ENCODE data around the gene PHYKPL. TPM values are rescaled to one million over a fixed set of nuclear protein-coding genes. Genes with fewer than 3 reads are reported as not detected.

PHYKPL gene
- total and polyA plus RNA-seq, 2 of the 4 experiments (the other 2 are of a cell fraction): 10.0 to 24.5 TPM

DNA sequence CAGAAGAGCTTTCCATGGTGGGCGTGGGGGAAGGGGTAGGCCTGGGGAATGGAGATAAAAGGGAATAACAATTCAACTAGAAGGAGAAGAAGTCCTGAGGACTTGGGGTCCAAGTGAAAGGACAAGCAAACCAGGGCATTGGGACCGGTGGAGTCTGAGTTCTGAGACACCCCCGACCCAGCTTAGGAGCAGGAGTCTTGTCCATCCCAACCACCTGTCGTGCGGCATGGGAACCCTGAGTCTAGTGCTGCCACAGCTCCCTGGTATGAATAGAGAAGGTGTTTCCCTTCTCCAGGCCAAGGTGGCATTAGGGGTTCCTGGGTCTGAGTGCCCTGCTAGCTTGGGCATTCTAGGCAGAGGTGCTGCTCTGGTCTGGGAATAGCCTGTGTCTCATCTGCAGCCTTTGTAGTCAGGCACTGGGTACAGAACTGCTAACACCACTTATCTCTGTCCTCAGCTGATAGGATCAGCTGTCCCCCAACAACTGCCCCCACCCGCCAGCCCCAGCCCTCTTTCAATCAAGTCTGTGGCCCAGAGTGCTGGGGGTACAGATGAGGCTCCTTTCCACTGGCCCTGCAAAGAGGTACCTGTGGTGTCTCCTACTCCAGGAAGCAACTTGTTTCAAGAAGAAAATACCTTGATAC is 18.3 kb downstream of the PHYKPL start:
- POLR2A ChIA-PET (ENCODE audit: unreplicated experiment): interaction anchor here (1.1 kb wide), 1 partner anchor 61 kb away, joined by 3 read pairs; the partner anchor contains the start of gene NHP2
- H2BK120ac ChIP-seq (ENCODE audit: low read depth, low read length): no peak overlapping the region
- no peaks in the 10 kb centered on the region for H3K9me3 ChIP-seq (ENCODE audit: control insufficient read depth, insufficient read depth, low read length)
- no peak overlapping the region for H2BK15ac ChIP-seq (ENCODE audit: low read depth, low read length)
- no peak overlapping the region for H2BK5ac ChIP-seq (ENCODE audit: low read depth, low read length, poor library complexity, severe bottlenecking)
- H2AFZ ChIP-seq (replicated peaks; ENCODE audit: low read length, poor library complexity): no peak overlapping the region
- no TSS peak for BruUV-seq (replicated peaks)
- no peak overlapping the region for H4K91ac ChIP-seq (ENCODE audit: insufficient read depth, low read depth, low read length)
- H4K20me1 ChIP-seq (ENCODE audit: insufficient read depth, low read length): peaks cover 46% of the 10 kb centered on the region
- no peak overlapping the region for H2AK5ac ChIP-seq (ENCODE audit: low read depth, low read length)
- intact Hi-C loops (cut with micrococcal nuclease): no loop called here
- H3K18ac ChIP-seq (ENCODE audit: low read depth, low read length): no peak overlapping the region
- no peaks in the 10 kb centered on the region for H3K4me1 ChIP-seq (ENCODE audit: control insufficient read depth, insufficient read depth, low read length)
- TF ChIP-seq FOS (IDR thresholded peaks at IDR 0.05; ENCODE audit: low read depth, low read length): no peak
- no peak for TF ChIP-seq MXI1 (IDR thresholded peaks at IDR 0.05; ENCODE audit: borderline replicate concordance, low read depth, low read length)
- no peak for TF ChIP-seq CEBPB (IDR thresholded peaks at IDR 0.05; ENCODE audit: low read depth, low read length)
- H3K4ac ChIP-seq (ENCODE audit: low read depth, low read length): no peak overlapping the region
- ATAC-seq (ENCODE audit: low read depth) (no peak), DNase-seq (no peak)
- H2AK9ac ChIP-seq (replicated peaks; ENCODE audit: low read depth, low read length, poor library complexity): no peak overlapping the region
- H3K14ac ChIP-seq (replicated peaks; ENCODE audit: low read depth, low read length): no peak overlapping the region
- H3K9ac ChIP-seq (ENCODE audit: low read depth, low read length): no peak overlapping the region
- H3K4me2 ChIP-seq (ENCODE audit: low read depth, low read length): no peak overlapping the region
- no peak overlapping the region for H3K56ac ChIP-seq (ENCODE audit: extremely low read depth, insufficient read depth, low read length)
- in situ Hi-C loops (cut with MboI; ENCODE audit: low sequenced_read_pairs): no loop called here
- H4K5ac ChIP-seq (ENCODE audit: low read depth, low read length): no peak overlapping the region
- H3K79me1 ChIP-seq (ENCODE audit: low read depth in 1 of 2, low read length in 2 of 2): peaks cover 26 to 54% of the 10 kb centered on the region in 2 experiments
- H3K27ac ChIP-seq (ENCODE audit: insufficient read depth, low read length): no peak overlapping the region
- H3K27me3 ChIP-seq (ENCODE audit: control insufficient read depth, insufficient read depth, low read length): no peaks in the 10 kb centered on the region
- CTCF ChIA-PET: interaction anchor here (0.5 kb wide), 1 partner anchor 1786 kb away, joined by 4 read pairs; no protein-coding TSS in a partner anchor
- H4K8ac ChIP-seq (ENCODE audit: low read depth in 2 of 2, low read length in 2 of 2): no peak overlapping the region
- H2BK20ac ChIP-seq (ENCODE audit: low read depth, low read length): no peak overlapping the region
- H3K36me3 ChIP-seq (ENCODE audit: control insufficient read depth, insufficient read depth, low read length): peaks cover 67% of the 10 kb centered on the region
- H3K4me3 ChIP-seq (ENCODE audit: insufficient read depth, low read depth, low read length): no peak overlapping the region
- peaks cover 7% of the 10 kb centered on the region; the same call in 1 of the 2 replicates for H3K9me1 ChIP-seq (ENCODE audit: insufficient read depth, low read length)
- dilution Hi-C loops (cut with HindIII; ENCODE audit: low sequenced_read_pairs, unreplicated experiment): no loop called here
- WGBS, 2 experiments (ENCODE audit: extremely low coverage in 2 of 2, insufficient read length in 1 of 2): no CpG with 5 or more reads among the region's 6 CpGs
- H3K23ac ChIP-seq (ENCODE audit: low read depth, low read length): no peak overlapping the region

Measured in IMR-90 (cell line).